OCI-LY1 (cell line): ENCODE measurements around the gene ZNF17.

Experiments used
- H2AFZ ChIP-seq: fragments of 200-600 bp; sonication (generic), shearing (Covaris generic); 2 replicates; pipeline ENCODE4 v1.6.0; 2014; ENCODE audit warnings: antibody characterized with exemption, mild to moderate bottlenecking, low read length
- H3F3A ChIP-seq: fragments of 200-600 bp; sonication (generic), shearing (Covaris generic); 2 replicates; pipeline ENCODE4 v1.6.0; 2014; ENCODE audit warnings: mild to moderate bottlenecking, antibody characterized with exemption, low read length, moderate library complexity; ENCODE audit not compliant: insufficient read depth
- H3K27ac ChIP-seq: fragments of 200-600 bp; sonication (generic); 2 replicates; pipeline ENCODE4 v1.5.1; 2014; ENCODE audit warnings: low read length, mixed run types, mild to moderate bottlenecking, low read depth; ENCODE audit not compliant: poor library complexity, severe bottlenecking
- H3K27me3 ChIP-seq: fragments of 200-600 bp; sonication (generic); 2 replicates; pipeline ENCODE4 v1.6.0; 2014; ENCODE audit warnings: antibody characterized with exemption, mild to moderate bottlenecking, low read length, moderate library complexity; ENCODE audit not compliant: insufficient read depth
- H3K36me3 ChIP-seq: fragments of 200-600 bp; sonication (generic); 2 replicates; pipeline ENCODE4 v1.6.1; 2014; ENCODE audit warnings: mild to moderate bottlenecking, antibody characterized with exemption, low read length, moderate library complexity, mixed read lengths; ENCODE audit not compliant: insufficient read depth
- H3K4me1 ChIP-seq: fragments of 200-600 bp; sonication (generic); 2 replicates; pipeline ENCODE4 v1.5.1; 2014; ENCODE audit warnings: mild to moderate bottlenecking, low read length, moderate library complexity; ENCODE audit not compliant: insufficient read depth, severe bottlenecking
- H3K4me2 ChIP-seq: fragments of 200-600 bp; sonication (generic), shearing (Covaris generic); 2 replicates; pipeline ENCODE4 v1.6.1; 2014; ENCODE audit warnings: low read length
- H3K4me3 ChIP-seq: fragments of 200-600 bp; sonication (generic); 2 replicates; pipeline ENCODE4 v1.5.1; 2014; ENCODE audit warnings: low read length, low read depth, mild to moderate bottlenecking, mixed read lengths; ENCODE audit not compliant: poor library complexity, severe bottlenecking
- H3K79me2 ChIP-seq: fragments of 200-600 bp; shearing (Covaris generic); 2 replicates; pipeline ENCODE4 v1.6.1; 2016; ENCODE audit warnings: mixed run types, low read length, mixed read lengths; ENCODE audit not compliant: insufficient read depth
- H3K9ac ChIP-seq: fragments of 200-600 bp; sonication (generic), shearing (Covaris generic); 2 replicates; pipeline ENCODE4 v1.6.1; 2014; ENCODE audit warnings: mild to moderate bottlenecking, low read length, mixed read lengths
- H3K9me2 ChIP-seq: fragments of 200-600 bp; sonication (generic), shearing (Covaris generic); 2 replicates; pipeline ENCODE4 v1.6.1; 2014; ENCODE audit warnings: low read depth, mild to moderate bottlenecking, low read length, mixed read lengths
- H3K9me3 ChIP-seq: fragments of 200-600 bp; shearing (Covaris generic); 2 replicates; pipeline ENCODE4 v1.6.1; 2014; ENCODE audit warnings: low read length, mixed read lengths
- H4K20me1 ChIP-seq: fragments of 200-600 bp; sonication (generic), shearing (Covaris generic); 2 replicates; pipeline ENCODE4 v1.6.0; 2016; ENCODE audit warnings: mild to moderate bottlenecking, low read length; ENCODE audit not compliant: insufficient read depth
- EZH2 ChIP-seq: fragments of 200-600 bp; sonication (generic), shearing (Covaris generic); IDR thresholded peaks from 2 replicates; pipeline ENCODE4 v1.8.0; 2017; ENCODE audit warnings: borderline replicate concordance, mixed run types, mild to moderate bottlenecking, antibody characterized with exemption, low read length, moderate library complexity, mixed read lengths
- TF ChIP-seq, protein P1 (sequence below): fragments of 200-600 bp; sonication (generic), shearing (Covaris generic); IDR thresholded peaks from 2 replicates; pipeline ENCODE4 v1.5.1; 2017; ENCODE audit warnings: mild to moderate bottlenecking, antibody characterized with exemption, low read length, moderate library complexity, mixed read lengths

Gene ZNF17

DNA sequence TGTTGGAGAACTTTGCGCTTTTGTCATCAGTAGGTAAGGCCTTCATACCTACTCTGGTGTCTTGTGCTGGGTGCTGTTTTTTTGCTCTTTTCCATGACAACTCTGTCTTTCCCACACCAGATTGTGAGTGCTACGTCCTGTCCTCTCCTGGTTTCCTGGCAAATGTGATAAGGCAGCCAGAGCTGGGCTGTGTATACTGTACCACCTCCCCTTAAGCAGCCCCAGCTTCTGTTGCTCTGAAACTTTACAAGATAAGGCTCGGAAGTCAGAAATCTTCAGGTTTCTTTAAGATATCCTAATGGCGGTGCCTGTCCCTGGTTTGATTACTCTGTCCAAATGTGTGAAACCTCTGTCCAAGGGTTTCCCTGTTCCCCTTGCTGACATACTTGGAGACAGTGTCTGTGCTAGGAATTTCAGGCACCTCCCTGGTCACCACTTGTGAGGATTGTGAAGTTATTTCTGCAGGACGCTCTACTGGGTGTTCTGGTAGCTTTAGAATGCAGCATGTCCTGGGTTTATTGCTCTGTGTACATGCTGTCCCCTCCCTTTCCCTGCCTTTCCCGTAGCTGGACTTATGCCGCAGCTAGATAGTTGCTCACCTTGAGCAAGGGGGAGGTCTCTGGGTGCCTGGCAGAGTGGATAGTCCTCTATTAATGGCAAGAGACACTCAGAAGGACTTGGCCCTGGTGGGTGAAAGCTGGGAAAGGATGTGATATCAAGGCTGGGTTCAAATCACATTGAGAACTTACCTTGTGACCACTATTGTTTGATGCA lies 31.2 kb downstream of the ZNF17 start:
- H4K20me1 ChIP-seq: no peaks in the 10 kb centered on the region
- TF ChIP-seq, protein P1, sequence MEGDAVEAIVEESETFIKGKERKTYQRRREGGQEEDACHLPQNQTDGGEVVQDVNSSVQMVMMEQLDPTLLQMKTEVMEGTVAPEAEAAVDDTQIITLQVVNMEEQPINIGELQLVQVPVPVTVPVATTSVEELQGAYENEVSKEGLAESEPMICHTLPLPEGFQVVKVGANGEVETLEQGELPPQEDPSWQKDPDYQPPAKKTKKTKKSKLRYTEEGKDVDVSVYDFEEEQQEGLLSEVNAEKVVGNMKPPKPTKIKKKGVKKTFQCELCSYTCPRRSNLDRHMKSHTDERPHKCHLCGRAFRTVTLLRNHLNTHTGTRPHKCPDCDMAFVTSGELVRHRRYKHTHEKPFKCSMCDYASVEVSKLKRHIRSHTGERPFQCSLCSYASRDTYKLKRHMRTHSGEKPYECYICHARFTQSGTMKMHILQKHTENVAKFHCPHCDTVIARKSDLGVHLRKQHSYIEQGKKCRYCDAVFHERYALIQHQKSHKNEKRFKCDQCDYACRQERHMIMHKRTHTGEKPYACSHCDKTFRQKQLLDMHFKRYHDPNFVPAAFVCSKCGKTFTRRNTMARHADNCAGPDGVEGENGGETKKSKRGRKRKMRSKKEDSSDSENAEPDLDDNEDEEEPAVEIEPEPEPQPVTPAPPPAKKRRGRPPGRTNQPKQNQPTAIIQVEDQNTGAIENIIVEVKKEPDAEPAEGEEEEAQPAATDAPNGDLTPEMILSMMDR: no peak
- TF ChIP-seq EZH2: no peak
- no peaks in the 10 kb centered on the region for H3F3A ChIP-seq
- H3K4me1 ChIP-seq: peaks cover 7% of the 10 kb centered on the region
- H3K27me3 ChIP-seq: no peaks in the 10 kb centered on the region
- no peak overlapping the region for H3K27ac ChIP-seq
- H3K4me3 ChIP-seq: no peak overlapping the region
- H3K9ac ChIP-seq: no peak overlapping the region
- H3K4me2 ChIP-seq: no peak overlapping the region
- peaks cover 75% of the 10 kb centered on the region for H3K36me3 ChIP-seq
- peaks cover 3% of the 10 kb centered on the region; the same call in 1 of the 2 replicates for H3K9me3 ChIP-seq
- peaks cover 2% of the 10 kb centered on the region; the same call in 1 of the 2 replicates for H3K79me2 ChIP-seq
- no peaks in the 10 kb centered on the region for H3K9me2 ChIP-seq
- no peak overlapping the region for H2AFZ ChIP-seq

DNA sequence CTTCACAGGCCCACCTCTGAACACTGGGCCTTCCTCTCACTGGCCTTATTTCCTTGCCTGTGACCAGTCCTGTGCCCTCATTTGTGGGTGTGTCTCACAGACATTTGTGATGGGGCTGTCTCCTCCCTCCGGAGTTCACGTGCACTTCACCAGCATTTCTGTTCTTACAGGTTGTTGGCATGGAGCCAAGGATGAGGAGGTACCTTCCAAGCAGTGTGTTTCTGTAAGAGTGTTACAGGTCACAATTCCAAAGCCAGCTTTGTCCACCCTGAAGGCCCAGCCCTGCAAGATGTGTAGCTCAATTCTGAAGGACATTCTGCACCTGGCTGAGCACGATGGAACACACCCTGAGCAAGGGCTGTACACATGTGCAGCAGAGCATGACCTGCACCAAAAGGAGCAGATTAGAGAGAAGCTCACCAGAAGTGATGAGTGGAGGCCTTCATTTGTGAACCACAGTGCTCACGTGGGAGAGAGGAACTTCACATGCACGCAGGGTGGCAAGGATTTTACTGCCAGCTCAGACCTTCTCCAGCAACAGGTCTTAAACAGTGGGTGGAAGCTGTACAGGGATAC lies 32.2 kb downstream of the ZNF17 start:
- no peak overlapping the region for H3K4me2 ChIP-seq
- H4K20me1 ChIP-seq: no peaks in the 10 kb centered on the region
- H3K36me3 ChIP-seq: peaks cover 73% of the 10 kb centered on the region
- H3K9ac ChIP-seq: no peak overlapping the region
- H3K4me3 ChIP-seq: no peak overlapping the region
- H3K79me2 ChIP-seq: no peaks in the 10 kb centered on the region
- no peak overlapping the region for H2AFZ ChIP-seq
- no peaks in the 10 kb centered on the region for H3K9me2 ChIP-seq
- H3K27me3 ChIP-seq: no peaks in the 10 kb centered on the region
- no peak for TF ChIP-seq EZH2
- TF ChIP-seq, protein P1: no peak
- H3F3A ChIP-seq: no peaks in the 10 kb centered on the region
- H3K27ac ChIP-seq: no peak overlapping the region
- H3K4me1 ChIP-seq: peaks cover 7% of the 10 kb centered on the region
- peaks cover 3% of the 10 kb centered on the region; the same call in 1 of the 2 replicates for H3K9me3 ChIP-seq

- no peak overlapping the region for H2AFZ ChIP-seq
- no peak for TF ChIP-seq EZH2
- TF ChIP-seq, protein P1: no peak
- H3K27me3 ChIP-seq: no peaks in the 10 kb centered on the region
- no peaks in the 10 kb centered on the region for H3K4me1 ChIP-seq
- no peaks in the 10 kb centered on the region; the same call in 1 of the 2 replicates for H3K36me3 ChIP-seq
- no peak overlapping the region for H3K27ac ChIP-seq
- H3K4me3 ChIP-seq: no peak overlapping the region
- no peak overlapping the region for H3K9ac ChIP-seq
- H3F3A ChIP-seq: no peaks in the 10 kb centered on the region
- H3K9me2 ChIP-seq: no peaks in the 10 kb centered on the region
- H3K79me2 ChIP-seq: no peaks in the 10 kb centered on the region
- H3K4me2 ChIP-seq: no peak overlapping the region
- H3K9me3 ChIP-seq: peaks cover 16% of the 10 kb centered on the region; the same call in 1 of the 2 replicates
- no peaks in the 10 kb centered on the region for H4K20me1 ChIP-seq
Observed at GRCh38 chr19:57452307-57452706, 41.3 kb downstream of the ZNF17 start.
